ENCODE results near the gene ATF4.

The ATF4 gene

GRCh38 chr22:39534591-39535356 is 14.4 kb downstream of the ATF4 start:
- Histone ChIP-seq H3K4me3 (replicated peaks; ENCODE audit: low read depth, low read length) (no peak overlapping the region), H3K36me3 (ENCODE audit: control insufficient read depth, insufficient read depth, low read length) (peaks cover 4% of the 10 kb centered on the region), H3K27me3 (replicated peaks; ENCODE audit: control insufficient read depth, insufficient read depth, low read length) (no peaks in the 10 kb centered on the region)
- TF ChIP-seq CTCF (IDR thresholded peaks at IDR 0.05; ENCODE audit: insufficient read depth, low read length, poor library complexity, severe bottlenecking), result peak; percentile 81
- peak; percentile 76 for DNase-seq (ENCODE audit: extremely low read depth, insufficient read length)

DNA sequence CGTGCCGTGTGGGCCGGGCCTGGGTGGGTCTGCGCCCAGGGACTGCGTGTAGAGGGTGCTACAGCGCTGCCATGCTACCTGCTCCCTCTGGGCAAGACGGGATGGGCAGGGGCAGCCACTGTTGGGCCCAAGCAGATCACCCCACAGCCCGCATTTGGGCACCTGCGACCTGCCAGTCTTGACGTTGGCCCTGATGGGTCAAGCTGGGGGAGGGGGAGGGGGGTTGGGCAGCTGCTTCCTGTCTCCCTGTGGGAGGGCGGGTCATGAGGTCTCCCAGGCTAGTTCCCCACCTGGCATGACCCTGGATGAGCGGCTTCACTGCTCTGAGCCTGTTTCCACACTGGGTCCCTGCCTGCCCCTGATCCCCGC is 15.0 kb downstream of the ATF4 start:
- no peak for TF ChIP-seq CTCF (IDR thresholded peaks at IDR 0.05; ENCODE audit: insufficient read depth, low read length, poor library complexity, severe bottlenecking)
- no peak for DNase-seq (ENCODE audit: extremely low read depth, insufficient read length)
- peaks cover 3% of the 10 kb centered on the region for H3K36me3 ChIP-seq (ENCODE audit: control insufficient read depth, insufficient read depth, low read length)
- no peaks in the 10 kb centered on the region for H3K27me3 ChIP-seq (replicated peaks; ENCODE audit: control insufficient read depth, insufficient read depth, low read length)
- H3K4me3 ChIP-seq (replicated peaks; ENCODE audit: low read depth, low read length), result no peak overlapping the region

DNA sequence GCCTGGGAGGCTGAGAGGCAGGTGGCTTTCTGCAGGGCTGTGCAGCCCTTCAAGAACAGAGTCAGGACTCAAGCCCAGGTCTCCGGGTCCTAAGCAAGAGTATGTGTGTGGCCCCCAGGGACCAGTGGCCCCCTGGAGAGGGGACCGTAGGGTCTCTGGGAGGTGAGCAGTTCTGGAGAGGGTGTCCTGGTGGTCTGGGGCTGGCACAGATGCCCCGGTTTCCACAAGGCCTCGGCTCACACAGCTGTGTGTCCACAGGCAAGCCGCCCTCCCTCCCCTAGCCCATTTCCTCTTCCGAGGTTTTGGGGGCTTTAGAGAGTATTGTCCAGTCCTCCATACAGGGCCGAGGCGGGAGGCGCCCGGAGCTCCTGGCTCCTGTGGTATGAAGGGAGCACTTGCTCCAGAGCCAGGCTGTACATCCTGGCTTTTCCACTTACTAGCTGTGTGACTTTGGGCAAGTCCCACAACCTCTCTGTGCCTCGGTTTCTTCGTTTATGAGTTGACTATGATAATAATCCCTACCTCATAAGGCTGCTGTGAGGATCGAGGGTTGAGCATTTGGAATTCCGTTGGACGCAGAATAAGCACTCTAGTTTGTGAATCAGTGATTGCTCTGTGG is 15.6 kb downstream of the ATF4 start:
- no peak for DNase-seq (ENCODE audit: extremely low read depth, insufficient read length)
- Histone ChIP-seq H3K36me3 (ENCODE audit: control insufficient read depth, insufficient read depth, low read length) (peaks cover 2% of the 10 kb centered on the region), H3K27me3 (replicated peaks; ENCODE audit: control insufficient read depth, insufficient read depth, low read length) (no peaks in the 10 kb centered on the region), H3K4me3 (replicated peaks; ENCODE audit: low read depth, low read length) (no peak overlapping the region)
- TF ChIP-seq CTCF (IDR thresholded peaks at IDR 0.05; ENCODE audit: insufficient read depth, low read length, poor library complexity, severe bottlenecking), result no peak

DNA sequence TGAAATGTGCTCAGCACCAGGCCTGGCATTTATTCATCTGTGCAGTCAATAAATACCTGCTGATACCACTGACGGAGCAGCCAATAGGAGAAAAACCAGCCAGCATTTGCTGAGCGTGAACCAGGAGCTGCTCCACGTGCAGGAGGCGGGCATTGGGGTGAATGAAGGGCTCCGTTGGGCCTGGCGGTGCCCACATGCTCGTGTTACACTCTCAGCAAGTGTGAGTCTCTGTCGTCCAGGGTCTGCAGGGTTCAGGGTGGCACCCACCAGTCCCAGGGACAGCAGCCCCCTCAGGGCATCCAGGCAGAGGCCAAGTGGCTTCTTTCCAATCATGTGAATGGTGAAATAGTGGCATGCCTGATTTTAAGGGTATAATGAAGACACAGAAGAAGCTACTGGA is 16.3 kb downstream of the ATF4 start:
- no peak for DNase-seq (ENCODE audit: extremely low read depth, insufficient read length)
- H3K36me3 ChIP-seq (ENCODE audit: control insufficient read depth, insufficient read depth, low read length), result no peaks in the 10 kb centered on the region
- no peaks in the 10 kb centered on the region for H3K27me3 ChIP-seq (replicated peaks; ENCODE audit: control insufficient read depth, insufficient read depth, low read length)
- no peak for TF ChIP-seq CTCF (IDR thresholded peaks at IDR 0.05; ENCODE audit: insufficient read depth, low read length, poor library complexity, severe bottlenecking)
- H3K4me3 ChIP-seq (replicated peaks; ENCODE audit: low read depth, low read length), result no peak overlapping the region

DNA sequence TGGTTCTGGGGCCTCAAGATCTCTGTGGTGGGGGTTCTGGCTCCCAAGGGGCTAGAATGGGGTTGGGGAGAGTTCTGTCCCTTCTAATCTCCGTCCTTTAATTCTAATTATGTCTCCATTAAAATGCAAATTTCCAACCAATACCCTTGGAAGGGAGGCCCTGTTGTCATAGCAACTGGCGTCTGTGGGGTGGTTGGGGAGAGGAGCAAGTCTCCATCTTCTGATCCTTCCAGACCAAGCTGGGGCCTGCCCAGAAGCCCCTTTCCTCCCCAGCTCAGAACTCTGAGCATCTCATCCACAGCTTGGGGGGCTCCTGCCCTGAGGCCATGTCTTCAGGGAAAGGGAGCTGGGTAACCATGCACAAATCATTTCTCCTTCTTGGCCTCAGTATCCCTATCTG is 17.6 kb downstream of the ATF4 start:
- no peak for DNase-seq (ENCODE audit: extremely low read depth, insufficient read length)
- TF ChIP-seq CTCF (IDR thresholded peaks at IDR 0.05; ENCODE audit: insufficient read depth, low read length, poor library complexity, severe bottlenecking), result no peak
- Histone ChIP-seq H3K4me3 (replicated peaks; ENCODE audit: low read depth, low read length) (no peak overlapping the region), H3K36me3 (ENCODE audit: control insufficient read depth, insufficient read depth, low read length) (no peaks in the 10 kb centered on the region), H3K27me3 (replicated peaks; ENCODE audit: control insufficient read depth, insufficient read depth, low read length) (no peaks in the 10 kb centered on the region)

Measured in GM06990 (cell line).